Activated CD8-positive, alpha-beta memory T cell treated with anti-CD3 and anti-CD28 coated beads, Interleukin-2, amount 50 U/mL, for 24 hours (primary cell): ENCODE measurements around the gene TM9SF1.
A peak's percentile ranks its signal among the peaks of the same experiment; 100 is the strongest.

Experiments
- DNase-seq: peaks from one replicate; pipeline ENCODE4 v3.0.0-alpha.2; 2020; ENCODE audit errors: extremely low read depth

Gene TM9SF1

GRCh38 chr14:24195186-24196070 lies at the start of gene TM9SF1:
Gene TM9SF1, minus strand, starts transcription at chr14:24195441. Its CDS starts 422 bp downstream, at chr14:24195019.
- DNase-seq: peak; percentile 68

- DNase-seq: no peak
Measured at GRCh38 chr14:24243336-24243836, 48.1 kb upstream of the TM9SF1 start.

GRCh38 chr14:24241829-24242443 lies 46.7 kb upstream of the TM9SF1 start:
- DNase-seq: peak; percentile 81

- no peak for DNase-seq
Measured at GRCh38 chr14:24240110-24240918, 45.1 kb upstream of the TM9SF1 start.

GRCh38 chr14:24238527-24239037 lies 43.3 kb upstream of the TM9SF1 start:
- no peak for DNase-seq

- no peak for DNase-seq
Measured at GRCh38 chr14:24238123-24238522, 42.9 kb upstream of the TM9SF1 start.

GRCh38 chr14:24237463-24237955 lies 42.3 kb upstream of the TM9SF1 start:
- DNase-seq: no peak

- no peak for DNase-seq
Measured at GRCh38 chr14:24236689-24237462, 41.6 kb upstream of the TM9SF1 start.

GRCh38 chr14:24235804-24236688 lies 40.8 kb upstream of the TM9SF1 start:
- no peak for DNase-seq

GRCh38 chr14:24234095-24235005 lies 39.1 kb upstream of the TM9SF1 start:
- no peak for DNase-seq

- DNase-seq: no peak
Measured at GRCh38 chr14:24233538-24233866, 38.3 kb upstream of the TM9SF1 start.

- DNase-seq: peak; percentile 35
Measured at GRCh38 chr14:24232645-24233537, 37.6 kb upstream of the TM9SF1 start, which contains the start of gene GMPR2. Gene GMPR2, plus strand, starts transcription at chr14:24232929. Its CDS starts 325 bp downstream, at chr14:24233254.

GRCh38 chr14:24232121-24232644 lies 36.9 kb upstream of the TM9SF1 start, which contains the start of gene NEDD8:
Gene NEDD8, minus strand, starts transcription at chr14:24232367. Its CDS starts 100 bp downstream, at chr14:24232267.
- peak; percentile 83 for DNase-seq

- DNase-seq: no peak
Measured at GRCh38 chr14:24231263-24232120, 36.3 kb upstream of the TM9SF1 start.

- no peak for DNase-seq
Measured at GRCh38 chr14:24228902-24229301, 33.7 kb upstream of the TM9SF1 start.

- no peak for DNase-seq
Measured at GRCh38 chr14:24226473-24226872, 31.2 kb upstream of the TM9SF1 start.
